Psoas muscle (tissue), 8 donors: ENCODE results near the gene EPB41L2. TPM values are rescaled to one million over a fixed set of nuclear protein-coding genes. Genes with fewer than 3 reads are reported as not detected.

Experiments used
- ATAC-seq, 4 donors: fragments of 200-7000 bp; cut with Tn5 transposase; one replicate each; pipeline ENCODE4 v1.9.1; 2020; ENCODE audit warnings: moderate library complexity in 3 of 4, mild to moderate bottlenecking in 2 of 4
- DNase-seq, 2 donors: peaks; one replicate each; pipeline ENCODE4 v3.0.0-alpha.2; 2020
- H3K27ac ChIP-seq: fragments of 200-600 bp; one replicate; pipeline ENCODE4 v1.8.0; 2022
- H3K27me3 ChIP-seq, 3 donors: fragments of 200-600 bp in 1 of 3; one replicate each; pipeline versions ENCODE4 v1.6.1 to v1.8.0; 2013 to 2022; ENCODE audit warnings: low read length in 2 of 3, mild to moderate bottlenecking in 2 of 3, moderate library complexity in 1 of 3; ENCODE audit not compliant: insufficient read depth in 3 of 3
- H3K36me3 ChIP-seq, 2 donors: fragments of 200-600 bp in 1 of 2; one replicate each; pipeline versions ENCODE4 v1.6.1 to v1.8.0; 2013 to 2022; ENCODE audit warnings: low read depth in 1 of 2, mild to moderate bottlenecking in 1 of 2, moderate library complexity in 1 of 2; ENCODE audit not compliant: insufficient read depth in 1 of 2
- H3K4me1 ChIP-seq: fragments of 200-600 bp; one replicate; pipeline ENCODE4 v1.8.0; 2022
- H3K4me3 ChIP-seq: fragments of 200-600 bp; one replicate; pipeline ENCODE4 v1.8.0; 2022; ENCODE audit warnings: mild to moderate bottlenecking
- H3K9me3 ChIP-seq: fragments of 200-600 bp; one replicate; pipeline ENCODE4 v1.8.0; 2022
- WGBS, 3 donors: extraction: QIAGEN DNeasy Blood & Tissue Kit; methylation state at CpG; one replicate each; pipeline versions ENCODE4 v1.1.6 to v1.1.7; 2013; 5-methylcytosine and 5-hydroxymethylcytosine counted together
- intact Hi-C, 2 donors: fragments of 100-400 bp; cut with DNase I; formaldehyde crosslinking; loops; one replicate each; pipeline versions ENCODE4 v1.11.0 to v1.14.2; 2022
- polyA plus RNA-seq, 3 donors: library from polyadenylated mRNA; stranded (reverse); fragments of 200-250 nt; gene quantifications; one replicate each; pipeline ENCODE4 v1.2.3, GENCODE V29; 2013
- total RNA-seq, 4 donors: library from RNA; stranded (reverse); fragmentation: NEBNext Ultra II Directional in 2 of 4; extraction: Animal tissue kit (Norgen Biotek cat#: 25700) in 2 of 4; gene quantifications; one replicate each; pipeline versions ENCODE4 v1.2.1 to v1.2.4, GENCODE V29; 2021 to 2023
- TF ChIP-seq, protein P1 (sequence below): fragments of 200-600 bp; IDR thresholded peaks from one replicate; pipeline ENCODE4 v1.8.0; 2022; ENCODE audit warnings: antibody characterized with exemption
- donor health status: healthy with polysubstance abuse.
- donor health status: DM: no; HTN: no; CAD: no; lungs with moderate emphysema.
- donor health status: Bipolar disorder and iron deficiency.
- donor health status: healthy.
- donor health status: DM: yes; HTN: yes; CAD: no.
- donor health status: DM: no; HTN: no; CAD: no.
- donor health status: DM: no; HTN: no; CAD: no.
- donor health status: DM: yes; HTN: yes; CAD: no.

The EPB41L2 gene
- total and polyA plus RNA-seq, 7 donors: 8.5 to 75.7 (median 22.7) TPM

GRCh38 chr6:130826442-130827246 lies 236.4 kb downstream of the EPB41L2 start:
- Histone ChIP-seq H3K27me3 (no peaks in the 10 kb centered on the region), H3K36me3 (no peaks in the 10 kb centered on the region), H3K4me1 (no peaks in the 10 kb centered on the region), H3K4me3 (no peak overlapping the region), H3K27ac (no peak overlapping the region), H3K9me3 (no peaks in the 10 kb centered on the region)
- no peak for ATAC-seq
- 90 to 94% (median 94%) methylated on average over 4 of the region's 4 CpGs for WGBS, 3 donors
- DNase-seq: no peak
- TF ChIP-seq, protein P1, sequence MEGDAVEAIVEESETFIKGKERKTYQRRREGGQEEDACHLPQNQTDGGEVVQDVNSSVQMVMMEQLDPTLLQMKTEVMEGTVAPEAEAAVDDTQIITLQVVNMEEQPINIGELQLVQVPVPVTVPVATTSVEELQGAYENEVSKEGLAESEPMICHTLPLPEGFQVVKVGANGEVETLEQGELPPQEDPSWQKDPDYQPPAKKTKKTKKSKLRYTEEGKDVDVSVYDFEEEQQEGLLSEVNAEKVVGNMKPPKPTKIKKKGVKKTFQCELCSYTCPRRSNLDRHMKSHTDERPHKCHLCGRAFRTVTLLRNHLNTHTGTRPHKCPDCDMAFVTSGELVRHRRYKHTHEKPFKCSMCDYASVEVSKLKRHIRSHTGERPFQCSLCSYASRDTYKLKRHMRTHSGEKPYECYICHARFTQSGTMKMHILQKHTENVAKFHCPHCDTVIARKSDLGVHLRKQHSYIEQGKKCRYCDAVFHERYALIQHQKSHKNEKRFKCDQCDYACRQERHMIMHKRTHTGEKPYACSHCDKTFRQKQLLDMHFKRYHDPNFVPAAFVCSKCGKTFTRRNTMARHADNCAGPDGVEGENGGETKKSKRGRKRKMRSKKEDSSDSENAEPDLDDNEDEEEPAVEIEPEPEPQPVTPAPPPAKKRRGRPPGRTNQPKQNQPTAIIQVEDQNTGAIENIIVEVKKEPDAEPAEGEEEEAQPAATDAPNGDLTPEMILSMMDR: no peak
- intact Hi-C loops: no loop called here

GRCh38 chr6:130825772-130826441 lies 237.1 kb downstream of the EPB41L2 start:
- intact Hi-C loops: no loop called here
- 73 to 85% (median 83%) methylated on average over 3 of the region's 3 CpGs for WGBS, 3 donors

DNA sequence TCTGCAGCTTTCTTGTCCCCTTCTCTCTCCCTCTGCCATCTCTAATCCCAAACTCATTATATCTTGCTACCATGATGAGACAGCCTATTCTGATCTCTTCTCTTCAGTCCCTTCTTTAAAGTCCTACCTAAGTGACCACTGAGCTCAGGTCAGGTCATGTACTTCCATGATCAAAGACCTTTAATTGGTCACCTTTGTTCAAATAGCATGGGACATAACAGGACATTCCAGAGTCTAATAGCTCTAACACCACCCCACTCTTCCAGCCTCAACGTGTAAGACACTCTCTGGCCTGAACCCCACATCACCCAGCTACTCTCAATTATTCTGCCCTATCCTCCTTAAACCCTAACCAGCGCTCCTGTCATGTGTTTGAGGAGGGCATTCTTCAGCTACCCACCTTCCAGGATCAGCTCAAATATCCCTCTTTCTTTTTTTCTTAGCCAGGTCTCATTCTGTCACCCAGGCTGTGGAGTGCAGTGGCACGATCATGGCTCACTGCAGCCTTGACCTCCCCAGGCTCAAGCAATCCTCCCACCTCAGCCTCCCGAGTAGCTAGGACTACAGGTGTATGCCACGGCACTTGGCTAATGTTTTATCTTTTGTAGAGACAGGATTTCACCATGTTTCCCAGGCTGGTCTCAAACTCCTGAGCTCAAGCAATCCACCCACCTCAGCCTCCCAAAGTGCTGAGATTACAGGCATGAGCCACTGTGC lies 237.9 kb downstream of the EPB41L2 start:
- Histone ChIP-seq H3K4me3 (no peak overlapping the region), H3K4me1 (no peaks in the 10 kb centered on the region), H3K27ac (no peak overlapping the region), H3K27me3 (no peaks in the 10 kb centered on the region), H3K36me3 (no peaks in the 10 kb centered on the region), H3K9me3 (no peaks in the 10 kb centered on the region)
- DNase-seq: no peak
- TF ChIP-seq, protein P1: no peak
- ATAC-seq: no peak
- intact Hi-C loops: no loop called here
- WGBS, 3 donors: 76 to 83% (median 80%) methylated on average over 5 of the region's 5 CpGs

More at GRCh38 chr6:130825772-130826441, 237.1 kb downstream of the EPB41L2 start:
- TF ChIP-seq, protein P1: no peak
- Histone ChIP-seq H3K4me1 (no peaks in the 10 kb centered on the region), H3K27ac (no peak overlapping the region), H3K36me3 (no peaks in the 10 kb centered on the region), H3K4me3 (no peak overlapping the region), H3K27me3 (no peaks in the 10 kb centered on the region), H3K9me3 (no peaks in the 10 kb centered on the region)
- no peak for DNase-seq
- no peak for ATAC-seq

GRCh38 chr6:130822736-130823135 lies 240.3 kb downstream of the EPB41L2 start:
- H3K36me3 ChIP-seq: no peaks in the 10 kb centered on the region
- TF ChIP-seq, protein P1: no peak
- H3K27me3 ChIP-seq: no peaks in the 10 kb centered on the region
- no peak overlapping the region for H3K27ac ChIP-seq
- intact Hi-C loops: no loop called here
- no peaks in the 10 kb centered on the region for H3K9me3 ChIP-seq
- no peak overlapping the region for H3K4me3 ChIP-seq
- DNase-seq (no peak), ATAC-seq (no peak)
- WGBS, 3 donors: 91 to 97% (median 92%) methylated on average over 1 of the region's 1 CpG
- no peaks in the 10 kb centered on the region for H3K4me1 ChIP-seq
